ENCODE measurements around the gene CBX8.

DNA sequence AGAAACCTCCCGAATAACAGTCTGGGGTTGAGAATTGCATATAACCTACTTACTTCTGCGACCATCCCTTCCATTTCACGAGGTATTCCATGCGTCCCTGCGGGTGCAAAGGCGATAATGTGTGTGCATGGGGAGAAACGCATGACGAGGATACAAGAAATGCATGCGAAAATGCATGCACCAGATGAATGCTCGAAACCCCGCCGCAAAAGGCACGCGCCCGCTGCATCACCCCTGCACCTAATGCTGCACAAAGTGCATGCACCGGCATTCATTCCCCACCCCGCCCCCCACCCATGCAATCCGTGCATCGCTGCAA lies 474 bp downstream of the CBX8 start:
- TF ChIP-seq CTCF (IDR thresholded peaks at IDR 0.05) (no peak), POLR2A (IDR thresholded peaks at IDR 0.05; ENCODE audit: low read depth) (no peak), EP300 (IDR thresholded peaks at IDR 0.05) (no peak)
